IMR-90 (cell line): ENCODE results near the gene PAX5. TPM values are rescaled to one million over a fixed set of nuclear protein-coding genes. Genes with fewer than 3 reads are reported as not detected.
A peak's percentile ranks its signal among the peaks of the same experiment; 100 is the strongest.

Source experiments
- ATAC-seq: fragments of 200-7000 bp; cut with Tn5 transposase; 2 replicates; pipeline ENCODE4 v1.9.1; 2020; ENCODE audit warnings: low read depth, mild to moderate bottlenecking, moderate library complexity
- BruUV-seq: library from RNA; stranded (reverse); fragments of 400-500 nt; replicated peaks from 2 replicates; lab custom pipeline; 2021; lab: Mats Ljungman, UMichigan
- CTCF ChIA-PET: fragments of 300-600 bp; formaldehyde crosslinking; extraction: SDS; loops from one replicate; lab custom pipeline; 2021; ENCODE audit warnings: antibody characterized with exemption; lab: Yijun Ruan, JAX
- POLR2A ChIA-PET: fragments of 300-600 bp; sonication (Branson Sonifier 250); formaldehyde crosslinking; loops from one replicate; lab custom pipeline; 2022; ENCODE audit warnings: antibody characterized with exemption; ENCODE audit not compliant: unreplicated experiment; lab: Charles Lee
- DNase-seq: peaks from one replicate; pipeline ENCODE4 v3.0.0; 2013
- H2AFZ ChIP-seq: replicated peaks from 2 replicates; pipeline ENCODE3; 2013; ENCODE audit warnings: low read length, mild to moderate bottlenecking; ENCODE audit not compliant: poor library complexity
- H2AK5ac ChIP-seq: 2 replicates; pipeline ENCODE4 v1.6.1; 2013; ENCODE audit warnings: low read depth, low read length, inconsistent platforms
- H2AK9ac ChIP-seq: replicated peaks from 2 replicates; pipeline ENCODE3; 2013; ENCODE audit warnings: mild to moderate bottlenecking, low read depth, low read length, moderate library complexity; ENCODE audit not compliant: poor library complexity
- H2BK120ac ChIP-seq: 2 replicates; pipeline ENCODE4 v1.6.1; 2013; ENCODE audit warnings: low read depth, low read length, inconsistent platforms
- H2BK15ac ChIP-seq: 3 replicates; pipeline ENCODE4 v1.6.1; 2013; ENCODE audit warnings: low read depth, low read length, inconsistent platforms
- H2BK20ac ChIP-seq: 2 replicates; pipeline ENCODE4 v1.6.1; 2013; ENCODE audit warnings: low read depth, mild to moderate bottlenecking, inconsistent platforms, low read length, moderate library complexity
- H2BK5ac ChIP-seq: 2 replicates; pipeline ENCODE4 v1.6.1; 2013; ENCODE audit warnings: mild to moderate bottlenecking, low read depth, low read length, inconsistent platforms; ENCODE audit not compliant: poor library complexity, severe bottlenecking
- H3K14ac ChIP-seq: replicated peaks from 2 replicates; pipeline ENCODE4 v1.6.1; 2013; ENCODE audit warnings: low read depth, low read length, inconsistent platforms
- H3K18ac ChIP-seq: 2 replicates; pipeline ENCODE4 v1.6.1; 2013; ENCODE audit warnings: low read depth, low read length, control low read depth
- H3K23ac ChIP-seq: 2 replicates; pipeline ENCODE4 v1.6.1; 2013; ENCODE audit warnings: low read depth, low read length, inconsistent platforms
- H3K27ac ChIP-seq: 2 replicates; pipeline ENCODE4 v1.5.1; 2013; ENCODE audit warnings: mild to moderate bottlenecking, control low read depth, low read length; ENCODE audit not compliant: insufficient read depth
- H3K27me3 ChIP-seq: 2 replicates; pipeline ENCODE4 v1.6.1; 2013; ENCODE audit warnings: low read length; ENCODE audit not compliant: control insufficient read depth, insufficient read depth
- H3K36me3 ChIP-seq: 2 replicates; pipeline ENCODE4 v1.6.1; 2013; ENCODE audit warnings: low read length, mixed read lengths; ENCODE audit not compliant: control insufficient read depth, insufficient read depth
- H3K4ac ChIP-seq: 2 replicates; pipeline ENCODE4 v1.6.1; 2013; ENCODE audit warnings: low read depth, low read length, inconsistent platforms
- H3K4me1 ChIP-seq: 2 replicates; pipeline ENCODE4 v1.6.1; 2013; ENCODE audit warnings: low read length, mixed read lengths; ENCODE audit not compliant: control insufficient read depth, insufficient read depth
- H3K4me2 ChIP-seq: 2 replicates; pipeline ENCODE4 v1.6.1; 2013; ENCODE audit warnings: low read depth, mild to moderate bottlenecking, control low read depth, low read length, moderate library complexity
- H3K4me3 ChIP-seq: 2 replicates; pipeline ENCODE4 v1.5.1; 2013; ENCODE audit warnings: low read depth, mild to moderate bottlenecking, control low read depth, low read length, moderate library complexity; ENCODE audit not compliant: insufficient read depth
- H3K56ac ChIP-seq: 2 replicates; pipeline ENCODE4 v1.6.1; 2013; ENCODE audit warnings: low read length, inconsistent platforms; ENCODE audit not compliant: insufficient read depth; ENCODE audit errors: extremely low read depth
- H3K79me1 ChIP-seq, 2 experiments: 2 replicates each; pipeline ENCODE4 v1.6.1; 2013; ENCODE audit warnings: low read length in 2 of 2, inconsistent platforms in 1 of 2, low read depth in 1 of 2
- H3K9ac ChIP-seq: 2 replicates; pipeline ENCODE4 v1.6.1; 2013; ENCODE audit warnings: low read depth, low read length, control low read depth
- H3K9me1 ChIP-seq: 2 replicates; pipeline ENCODE4 v1.6.1; 2013; ENCODE audit warnings: low read length, inconsistent platforms; ENCODE audit not compliant: insufficient read depth
- H3K9me3 ChIP-seq: 2 replicates; pipeline ENCODE4 v1.6.1; 2013; ENCODE audit warnings: low read length; ENCODE audit not compliant: control insufficient read depth, insufficient read depth
- H4K20me1 ChIP-seq: 2 replicates; pipeline ENCODE4 v1.6.1; 2013; ENCODE audit warnings: low read length, inconsistent platforms; ENCODE audit not compliant: insufficient read depth
- H4K5ac ChIP-seq: 2 replicates; pipeline ENCODE4 v1.6.1; 2013; ENCODE audit warnings: mild to moderate bottlenecking, low read depth, low read length, control low read depth
- H4K8ac ChIP-seq, 2 experiments: 2 replicates each; pipeline ENCODE4 v1.6.1; 2013; ENCODE audit warnings: low read depth in 2 of 2, low read length in 2 of 2, control low read depth in 1 of 2, inconsistent platforms in 1 of 2
- H4K91ac ChIP-seq: 2 replicates; pipeline ENCODE4 v1.6.1; 2013; ENCODE audit warnings: low read depth, low read length, inconsistent platforms; ENCODE audit not compliant: insufficient read depth
- BHLHE40 ChIP-seq: fragments of 150-350 bp; IDR thresholded peaks from 2 replicates; pipeline ENCODE4 v1.6.1; 2016; ENCODE audit warnings: mild to moderate bottlenecking, low read depth, low read length
- ELK1 ChIP-seq: fragments of 150-350 bp; IDR thresholded peaks from 2 replicates; pipeline ENCODE4 v1.6.1; 2016; ENCODE audit warnings: low read depth, mild to moderate bottlenecking, low read length, moderate library complexity, borderline replicate concordance
- FOS ChIP-seq: fragments of 150-350 bp; IDR thresholded peaks from 2 replicates; pipeline ENCODE4 v1.6.1; 2016; ENCODE audit warnings: low read depth, low read length
- MAFK ChIP-seq: IDR thresholded peaks from 2 replicates; pipeline ENCODE4 v1.6.1; 2012; ENCODE audit warnings: low read depth, low read length, improper control_type of control experiment
- MXI1 ChIP-seq: IDR thresholded peaks from 2 replicates; pipeline ENCODE4 v1.6.1; 2012; ENCODE audit warnings: low read depth, mild to moderate bottlenecking, low read length, moderate library complexity, borderline replicate concordance
- NFE2L2 ChIP-seq: fragments of 150-350 bp; IDR thresholded peaks from 2 replicates; pipeline ENCODE4 v1.6.1; 2016; ENCODE audit warnings: low read depth, mild to moderate bottlenecking, low read length
- POLR2A ChIP-seq: IDR thresholded peaks from 2 replicates; pipeline ENCODE4 v1.6.1; 2012; ENCODE audit warnings: mild to moderate bottlenecking, low read depth, low read length
- RAD21 ChIP-seq: IDR thresholded peaks from 2 replicates; pipeline ENCODE4 v1.6.1; 2012; ENCODE audit warnings: low read length, improper control_type of control experiment
- RCOR1 ChIP-seq: IDR thresholded peaks from 2 replicates; pipeline ENCODE4 v1.6.1; 2012; ENCODE audit warnings: mild to moderate bottlenecking, low read length, improper control_type of control experiment; ENCODE audit not compliant: insufficient replicate concordance
- RFX5 ChIP-seq: IDR thresholded peaks from 2 replicates; pipeline ENCODE4 v1.8.0; 2012; ENCODE audit warnings: low read depth, mild to moderate bottlenecking, low read length, moderate library complexity
- SMC3 ChIP-seq: fragments of 150-350 bp; IDR thresholded peaks from 2 replicates; pipeline ENCODE4 v1.6.1; 2016; ENCODE audit warnings: low read depth, mild to moderate bottlenecking, antibody characterized with exemption, low read length, moderate library complexity
- USF2 ChIP-seq: fragments of 150-350 bp; IDR thresholded peaks from 2 replicates; pipeline ENCODE4 v1.6.1; 2017; ENCODE audit warnings: mild to moderate bottlenecking, antibody characterized with exemption, low read length, low read depth
- WGBS, 2 experiments: methylation state at CpG; one replicate each; pipeline versions ENCODE4 v1.1.5 to v1.1.7; 2013; ENCODE audit warnings: missing lambda C conversion rate in 2 of 2; ENCODE audit not compliant: insufficient read length in 1 of 2; ENCODE audit errors: extremely low coverage in 2 of 2; 5-methylcytosine and 5-hydroxymethylcytosine counted together
- dilution Hi-C: fragments of 300-500 bp; cut with HindIII; formaldehyde crosslinking; loops from one replicate; pipeline ENCODE4 v1.14.3; 2018; ENCODE audit warnings: low sequenced_read_pairs; ENCODE audit not compliant: unreplicated experiment
- in situ Hi-C: fragments of 300-500 bp; cut with MboI; formaldehyde crosslinking; loops from 3 replicates; pipeline ENCODE4 v1.14.3; 2019; ENCODE audit warnings: low sequenced_read_pairs, inconsistent platforms, mixed read lengths
- intact Hi-C: fragments of 100-400 bp; cut with micrococcal nuclease; formaldehyde crosslinking; loops from 2 replicates; pipeline ENCODE4 v1.10.0; 2022
- polyA plus RNA-seq, 3 experiments: library from polyadenylated mRNA; depleted of rRNA; stranded (reverse); fragments of >200 nt; gene quantifications; 2 replicates each; pipeline ENCODE4 v1.2.3, GENCODE V29; 2012; ENCODE audit warnings: low replicate concordance in 1 of 3
- total RNA-seq: library from RNA; depleted of rRNA; stranded (reverse); fragments of >200 nt; gene quantifications from 2 replicates; pipeline ENCODE4 v1.2.3, GENCODE V29; 2012
- TF ChIP-seq, protein P1 (sequence below): conservative IDR thresholded peaks from 2 replicates; pipeline ENCODE4 v1.5.1; 2012; ENCODE audit warnings: mild to moderate bottlenecking, low read depth, low read length, improper control_type of control experiment

Gene PAX5
- total and polyA plus RNA-seq, 2 of the 4 experiments (the other 2 are of a cell fraction) = not detected

- H3K27ac ChIP-seq = no peak overlapping the region
- H2BK15ac ChIP-seq = no peak overlapping the region
- no peak overlapping the region for H3K23ac ChIP-seq
- no peak overlapping the region for H3K4me2 ChIP-seq
- in situ Hi-C loops (no loop called here), intact Hi-C loops (loop anchor here (5.0 kb wide), 1 partner anchor 87 kb away; the partner anchor contains the start of gene ZCCHC7), dilution Hi-C loops (no loop called here)
- TF ChIP-seq, protein P1, sequence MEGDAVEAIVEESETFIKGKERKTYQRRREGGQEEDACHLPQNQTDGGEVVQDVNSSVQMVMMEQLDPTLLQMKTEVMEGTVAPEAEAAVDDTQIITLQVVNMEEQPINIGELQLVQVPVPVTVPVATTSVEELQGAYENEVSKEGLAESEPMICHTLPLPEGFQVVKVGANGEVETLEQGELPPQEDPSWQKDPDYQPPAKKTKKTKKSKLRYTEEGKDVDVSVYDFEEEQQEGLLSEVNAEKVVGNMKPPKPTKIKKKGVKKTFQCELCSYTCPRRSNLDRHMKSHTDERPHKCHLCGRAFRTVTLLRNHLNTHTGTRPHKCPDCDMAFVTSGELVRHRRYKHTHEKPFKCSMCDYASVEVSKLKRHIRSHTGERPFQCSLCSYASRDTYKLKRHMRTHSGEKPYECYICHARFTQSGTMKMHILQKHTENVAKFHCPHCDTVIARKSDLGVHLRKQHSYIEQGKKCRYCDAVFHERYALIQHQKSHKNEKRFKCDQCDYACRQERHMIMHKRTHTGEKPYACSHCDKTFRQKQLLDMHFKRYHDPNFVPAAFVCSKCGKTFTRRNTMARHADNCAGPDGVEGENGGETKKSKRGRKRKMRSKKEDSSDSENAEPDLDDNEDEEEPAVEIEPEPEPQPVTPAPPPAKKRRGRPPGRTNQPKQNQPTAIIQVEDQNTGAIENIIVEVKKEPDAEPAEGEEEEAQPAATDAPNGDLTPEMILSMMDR = no peak
- TF ChIP-seq RCOR1 = no peak
- TF ChIP-seq SMC3 = no peak
- no peak for TF ChIP-seq MXI1
- TF ChIP-seq POLR2A = no peak
- TF ChIP-seq MAFK = no peak
- no peak for TF ChIP-seq ELK1
- no peak for TF ChIP-seq FOS
- TF ChIP-seq BHLHE40 = no peak
- TF ChIP-seq RFX5 = no peak
- TF ChIP-seq NFE2L2 = no peak
- no peak for TF ChIP-seq USF2
- no peak for TF ChIP-seq RAD21
- no peaks in the 10 kb centered on the region; the same call in 1 of the 2 replicates for H3K4me1 ChIP-seq
- H4K8ac ChIP-seq = no peak overlapping the region
- H3K36me3 ChIP-seq = no peaks in the 10 kb centered on the region
- H3K56ac ChIP-seq = no peak overlapping the region
- ATAC-seq = no peak
- no peak overlapping the region for H3K14ac ChIP-seq
- H2BK20ac ChIP-seq = no peak overlapping the region
- DNase-seq = no peak
- no peak overlapping the region for H4K91ac ChIP-seq
- peaks cover 12% of the 10 kb centered on the region; the same call in 1 of the 2 replicates for H4K20me1 ChIP-seq
- H3K9me1 ChIP-seq = no peaks in the 10 kb centered on the region; the same call in 1 of the 2 replicates
- WGBS, 2 experiments = 2% methylated on average over 10 of the region's 27 CpGs; no CpG with 5 or more reads in 1 of the 2 experiments
- peak overlapping the region; percentile 28 for H2AK9ac ChIP-seq
- no peak overlapping the region for H3K18ac ChIP-seq
- ChIA-PET POLR2A (no interaction called here), CTCF (no interaction called here)
- H3K4me3 ChIP-seq = no peak overlapping the region
- H3K27me3 ChIP-seq = peaks cover 93% of the 10 kb centered on the region
- H4K5ac ChIP-seq = no peak overlapping the region
- no peak overlapping the region for H3K4ac ChIP-seq
- no peaks in the 10 kb centered on the region for H3K79me1 ChIP-seq
- no peak overlapping the region for H2BK5ac ChIP-seq
- no peak overlapping the region for H2AK5ac ChIP-seq
- H3K9me3 ChIP-seq = peaks cover 5% of the 10 kb centered on the region
- BruUV-seq = no TSS peak
- no peak overlapping the region for H2AFZ ChIP-seq
- no peak overlapping the region for H3K9ac ChIP-seq
- no peak overlapping the region for H2BK120ac ChIP-seq
Observed at GRCh38 chr9:37034938-37035647, 1.0 kb upstream of the PAX5 start.
